Left lung (tissue), 10 donors: ENCODE measurements around the gene UBE2Q2. TPM values are rescaled to one million over a fixed set of nuclear protein-coding genes. Genes with fewer than 3 reads are reported as not detected.
"Not testable (repeated sequence)": the region's sequence is repeated elsewhere in the genome, so short reads cannot be mapped to it uniquely, and the experiment has no call there.

Experiments
- ATAC-seq: fragments of 200-7000 bp; cut with Tn5 transposase; one replicate; pipeline ENCODE4 v1.9.1; 2020; ENCODE audit warnings: moderate library complexity
- DNase-seq, 4 donors: peaks; one replicate each; pipeline ENCODE4 v3.0.0-alpha.2; 2013 to 2020
- H3K27ac ChIP-seq, 2 donors: fragments of 200-600 bp; sonication (generic) in 1 of 2; one replicate each; pipeline versions ENCODE4 v1.5.0 to v1.8.0; 2020 to 2021
- H3K27me3 ChIP-seq, 2 donors: fragments of 200-600 bp; sonication (generic) in 1 of 2; one replicate each; pipeline versions ENCODE4 v1.5.0 to v1.8.0; 2020 to 2021
- H3K36me3 ChIP-seq, 2 donors: fragments of 200-600 bp; sonication (generic) in 1 of 2; one replicate each; pipeline versions ENCODE4 v1.5.0 to v1.8.0; 2020 to 2021
- H3K4me1 ChIP-seq, 2 donors: fragments of 200-600 bp; one replicate each; pipeline ENCODE4 v1.8.0; 2021
- H3K4me3 ChIP-seq, 2 donors: fragments of 200-600 bp; sonication (generic) in 1 of 2; one replicate each; pipeline versions ENCODE4 v1.5.0 to v1.8.0; 2020 to 2021; ENCODE audit warnings: mild to moderate bottlenecking in 1 of 2
- H3K9me3 ChIP-seq, 2 donors: fragments of 200-600 bp; sonication (generic) in 1 of 2; one replicate each; pipeline versions ENCODE4 v1.5.0 to v1.8.0; 2020 to 2021
- CTCF ChIP-seq, 2 donors: fragments of 200-600 bp; sonication (generic) in 1 of 2; IDR thresholded peaks; one replicate each; pipeline versions ENCODE4 v1.5.0 to v1.8.0; 2021; ENCODE audit warnings: antibody characterized with exemption in 2 of 2
- intact Hi-C, 2 donors: fragments of 100-400 bp; cut with DNase I; formaldehyde crosslinking; loops; one replicate each; pipeline versions ENCODE4 v1.11.2 to v1.14.2; 2022
- polyA plus RNA-seq, 6 donors: library from polyadenylated mRNA; unstranded; fragments of 120-200 nt; gene quantifications; one replicate each; pipeline ENCODE4 v1.2.1, GENCODE V29; 2013; ENCODE audit not compliant: insufficient read length in 6 of 6
- total RNA-seq, 2 donors: library from RNA; stranded (reverse); fragmentation: NEBNext Ultra II Directional; extraction: Animal tissue kit (Norgen Biotek cat#: 25700); gene quantifications; one replicate each; pipeline ENCODE4 v1.2.1, GENCODE V29; 2021
- donor health status: DM: no; HTN: yes; CAD: no.
- donor health status: DM: no; HTN: no; CAD: no.

The UBE2Q2 gene
- total and polyA plus RNA-seq, 8 donors: 30.4 to 64.6 (median 53.1) TPM

GRCh38 chr15:75866916-75867315 is 23.7 kb downstream of the UBE2Q2 start:
- no peak for TF ChIP-seq CTCF (IDR thresholded peaks at IDR 0.05)
- Histone ChIP-seq H3K36me3 (peaks cover 0 to 12% of the 10 kb centered on the region in 2 donors), H3K9me3 (no peaks in the 10 kb centered on the region), H3K4me1 (no peaks in the 10 kb centered on the region), H3K4me3 (no peak overlapping the region), H3K27me3 (no peaks in the 10 kb centered on the region), H3K27ac (no peak overlapping the region)
- intact Hi-C loops: no loop called here
- no peak for ATAC-seq
- no peak for DNase-seq

GRCh38 chr15:75867449-75867848 is 24.2 kb downstream of the UBE2Q2 start:
- Histone ChIP-seq H3K4me1 (no peaks in the 10 kb centered on the region), H3K27me3 (no peaks in the 10 kb centered on the region), H3K36me3 (peaks cover 0 to 12% of the 10 kb centered on the region in 2 donors), H3K4me3 (no peak overlapping the region), H3K27ac (no peak overlapping the region), H3K9me3 (no peaks in the 10 kb centered on the region)
- DNase-seq (no peak), ATAC-seq (no peak)
- TF ChIP-seq CTCF (IDR thresholded peaks at IDR 0.05): no peak
- intact Hi-C loops: no loop called here

- no peak for TF ChIP-seq CTCF (IDR thresholded peaks at IDR 0.05)
- no peaks in the 10 kb centered on the region for H3K27me3 ChIP-seq
- no peaks in the 10 kb centered on the region for H3K4me1 ChIP-seq
- no peaks in the 10 kb centered on the region for H3K9me3 ChIP-seq
- DNase-seq: no peak
- ATAC-seq: no peak
- no peak overlapping the region for H3K4me3 ChIP-seq
- peaks cover 0 to 12% of the 10 kb centered on the region in 2 donors for H3K36me3 ChIP-seq
- intact Hi-C loops: no loop called here
- no peak overlapping the region for H3K27ac ChIP-seq
Observed at GRCh38 chr15:75868019-75868418, 24.8 kb downstream of the UBE2Q2 start.

GRCh38 chr15:75869446-75869845 is 26.2 kb downstream of the UBE2Q2 start:
- intact Hi-C loops: no loop called here
- DNase-seq: no peak
- Histone ChIP-seq H3K27me3 (no peaks in the 10 kb centered on the region), H3K4me1 (no peaks in the 10 kb centered on the region), H3K4me3 (no peak overlapping the region), H3K9me3 (no peaks in the 10 kb centered on the region), H3K36me3 (peaks cover 0 to 18% of the 10 kb centered on the region in 2 donors), H3K27ac (no peak overlapping the region)
- no peak for ATAC-seq
- no peak for TF ChIP-seq CTCF (IDR thresholded peaks at IDR 0.05)

GRCh38 chr15:75871589-75871988 is 28.3 kb downstream of the UBE2Q2 start:
- H3K27ac ChIP-seq, DNase-seq, intact Hi-C loops, H3K4me3 ChIP-seq, ATAC-seq, H3K27me3 ChIP-seq, H3K9me3 ChIP-seq, H3K4me1 ChIP-seq: not testable (repeated sequence)
- H3K36me3 ChIP-seq: peaks cover 0 to 30% of the 10 kb centered on the region in 2 donors

- Histone ChIP-seq H3K4me3 (no peak overlapping the region), H3K9me3 (no peaks in the 10 kb centered on the region), H3K36me3 (peaks cover 0 to 30% of the 10 kb centered on the region in 2 donors), H3K4me1 (no peaks in the 10 kb centered on the region), H3K27ac (no peak overlapping the region), H3K27me3 (no peaks in the 10 kb centered on the region)
- TF ChIP-seq CTCF (IDR thresholded peaks at IDR 0.05): no peak
- ATAC-seq (no peak), DNase-seq (no peak)
- intact Hi-C loops: no loop called here
Observed at GRCh38 chr15:75872403-75872990, 29.2 kb downstream of the UBE2Q2 start.
